SHP77 treated with DMSO at 0.1 percent for 48 hours (cell line): ENCODE measurements around the gene CCDC170.
"Not testable (repeated sequence)": the region's sequence is repeated elsewhere in the genome, so short reads cannot be mapped to it uniquely, and the experiment has no call there.

Experiments
- DNase-seq: peaks from one replicate; lab custom pipeline; 2025; lab: John Stamatoyannopoulos, UW

The CCDC170 gene

DNA sequence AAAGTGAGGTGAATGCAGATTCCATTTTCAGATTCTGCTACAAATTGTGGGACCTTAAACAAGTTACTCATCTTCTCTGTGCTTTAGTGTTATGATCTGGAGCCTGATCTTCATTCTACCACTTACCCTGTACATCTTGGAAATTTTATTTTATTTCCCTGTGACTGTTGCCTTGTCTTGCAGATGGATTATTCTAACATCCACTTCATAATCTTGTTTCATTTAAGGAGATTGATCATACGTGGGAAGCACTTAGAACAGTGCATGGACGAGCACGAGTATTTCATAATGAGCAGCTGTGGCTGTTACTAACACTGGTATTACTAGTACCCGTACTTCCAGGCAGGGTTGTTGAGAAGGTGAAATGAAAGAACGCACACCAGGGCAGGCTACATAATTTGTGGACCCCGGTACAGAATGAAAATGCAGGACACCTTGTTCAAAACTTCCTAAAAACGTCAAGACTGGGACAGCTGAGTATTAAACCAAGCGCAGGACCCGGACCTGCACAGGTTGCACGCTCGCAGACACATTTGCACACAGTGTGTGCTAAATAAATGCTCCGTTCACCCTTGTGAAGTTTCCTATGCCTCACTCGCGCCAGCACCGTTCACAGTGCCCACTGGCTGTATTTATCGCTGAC lies 535 bp upstream of the CCDC170 start:
- DNase-seq, result no peak

DNA sequence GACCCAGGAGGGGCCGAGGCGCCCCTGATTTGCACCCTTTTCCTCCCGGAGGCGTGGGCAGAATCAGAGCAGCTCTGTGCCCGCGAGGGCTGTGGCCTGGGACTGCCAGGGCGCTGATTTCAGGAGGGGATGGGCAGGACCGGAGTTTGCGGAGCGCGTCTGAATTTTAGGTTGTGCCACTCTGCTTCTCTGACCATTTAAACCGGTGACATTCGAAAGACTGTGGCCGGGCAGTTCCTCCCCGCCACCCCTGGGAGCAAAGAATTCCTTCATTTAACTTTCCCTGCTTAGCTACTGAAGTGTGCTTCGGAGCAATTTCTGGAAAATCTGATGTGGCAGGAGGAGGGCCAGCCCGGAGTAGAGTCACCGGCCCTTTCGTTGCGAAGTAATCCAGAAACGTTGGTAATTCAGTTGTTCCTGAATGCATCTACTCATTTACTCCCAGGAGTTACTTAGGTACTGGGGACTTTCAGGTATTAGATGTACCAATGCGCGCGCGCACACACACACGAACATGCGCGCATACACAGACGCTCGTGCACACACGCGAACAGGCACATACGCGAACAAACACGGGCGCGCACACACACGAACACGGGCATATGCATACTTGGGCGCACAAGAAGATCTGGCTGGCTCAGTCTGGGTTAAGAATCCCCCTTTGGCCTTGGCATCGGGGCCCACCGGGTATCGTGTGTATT lies 568 bp downstream of the CCDC170 start:
- no peak for DNase-seq

DNA sequence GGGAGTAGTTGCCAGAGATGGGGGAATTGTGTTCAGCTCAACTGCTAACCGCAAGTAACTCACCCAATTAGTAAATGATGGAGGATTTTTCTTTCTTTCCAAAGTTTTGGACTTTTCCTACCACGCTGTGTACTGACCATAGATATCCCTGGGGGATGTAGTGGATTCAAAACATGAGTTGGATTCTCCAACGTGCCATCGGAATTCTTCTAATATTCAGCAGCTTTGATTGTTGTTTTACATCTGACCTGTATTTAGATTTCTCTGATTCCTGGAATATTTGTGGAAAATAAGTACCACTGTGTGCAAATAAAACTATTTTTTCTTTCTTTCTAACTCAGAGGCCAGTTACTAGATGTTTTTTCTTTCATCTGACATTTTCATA lies 1.1 kb downstream of the CCDC170 start:
- no peak for DNase-seq

DNA sequence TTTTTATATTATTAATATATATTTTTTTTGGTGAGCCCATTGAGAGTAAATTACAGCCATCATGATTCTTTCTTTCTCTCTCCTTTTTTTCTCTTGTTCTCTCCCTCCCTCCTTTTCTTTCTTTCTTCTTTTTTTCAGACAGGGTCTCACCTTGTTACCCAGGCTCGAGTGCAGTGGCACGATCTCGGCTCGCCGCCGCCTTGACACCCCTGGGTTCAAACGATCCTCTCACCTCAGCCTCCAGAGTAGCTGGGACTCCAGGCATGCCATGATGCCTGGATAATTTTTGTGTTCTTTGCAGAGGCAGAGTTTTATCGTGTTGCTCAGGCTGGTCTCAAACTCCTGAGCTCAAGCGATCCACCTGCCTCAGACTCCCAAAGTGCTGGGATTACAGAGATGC lies 1.6 kb downstream of the CCDC170 start:
- no peak for DNase-seq

DNA sequence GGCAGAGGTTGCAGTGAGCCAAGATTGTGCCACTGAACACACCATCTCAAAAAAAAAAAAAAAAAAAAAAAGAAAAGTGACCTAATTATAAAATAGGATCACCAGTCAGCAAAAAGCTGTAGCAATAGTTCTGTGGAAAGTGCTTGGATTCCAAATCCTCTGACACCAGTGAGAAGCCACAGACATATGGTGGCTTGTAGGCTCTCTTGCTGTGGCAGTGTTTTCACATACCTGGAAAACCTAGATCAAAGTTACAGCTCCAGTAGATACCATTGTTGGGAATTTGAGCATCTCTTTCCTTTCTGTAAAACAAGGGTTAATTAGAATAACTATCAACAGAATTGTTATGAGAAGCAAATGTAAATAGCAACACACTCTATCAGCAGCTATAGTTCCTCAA lies 4.1 kb downstream of the CCDC170 start:
- no peak for DNase-seq

DNA sequence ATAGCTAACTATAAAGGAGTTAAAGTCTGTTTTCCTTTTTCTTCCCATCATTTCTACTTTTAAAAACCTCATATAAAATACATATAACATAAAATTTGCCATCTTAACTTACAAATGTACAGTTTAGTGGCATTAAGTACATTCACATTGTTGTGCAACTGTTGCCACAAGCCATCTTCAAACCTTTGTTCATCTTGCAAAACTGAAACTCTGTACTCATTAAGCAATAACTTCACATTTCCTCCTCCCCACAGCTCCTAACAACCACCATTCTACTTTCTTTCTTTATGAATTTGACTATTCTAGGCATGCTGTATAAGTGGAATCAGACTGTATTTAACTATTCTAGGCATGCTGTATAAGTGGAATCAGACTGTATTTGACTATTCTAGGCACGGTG lies 4.5 kb downstream of the CCDC170 start:
- no peak for DNase-seq

DNA sequence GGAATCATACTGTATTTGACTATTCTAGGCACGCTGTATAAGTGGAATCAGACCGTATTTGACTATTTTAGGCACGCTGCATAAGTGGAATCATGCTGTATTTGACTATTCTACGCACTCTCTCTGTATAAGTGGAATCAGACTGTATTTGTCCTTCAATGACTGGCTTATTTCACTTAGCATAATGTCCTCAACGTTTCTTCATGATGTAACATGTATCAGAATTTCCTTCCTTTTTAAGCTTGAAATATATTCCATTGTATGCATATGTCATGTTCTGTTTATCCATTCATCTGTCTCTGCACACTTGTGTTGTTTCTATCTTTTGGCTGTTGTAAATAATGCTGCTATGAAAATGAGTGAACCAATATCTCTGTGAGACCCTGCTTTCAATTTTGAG lies 5.7 kb downstream of the CCDC170 start:
- DNase-seq, result no peak

DNA sequence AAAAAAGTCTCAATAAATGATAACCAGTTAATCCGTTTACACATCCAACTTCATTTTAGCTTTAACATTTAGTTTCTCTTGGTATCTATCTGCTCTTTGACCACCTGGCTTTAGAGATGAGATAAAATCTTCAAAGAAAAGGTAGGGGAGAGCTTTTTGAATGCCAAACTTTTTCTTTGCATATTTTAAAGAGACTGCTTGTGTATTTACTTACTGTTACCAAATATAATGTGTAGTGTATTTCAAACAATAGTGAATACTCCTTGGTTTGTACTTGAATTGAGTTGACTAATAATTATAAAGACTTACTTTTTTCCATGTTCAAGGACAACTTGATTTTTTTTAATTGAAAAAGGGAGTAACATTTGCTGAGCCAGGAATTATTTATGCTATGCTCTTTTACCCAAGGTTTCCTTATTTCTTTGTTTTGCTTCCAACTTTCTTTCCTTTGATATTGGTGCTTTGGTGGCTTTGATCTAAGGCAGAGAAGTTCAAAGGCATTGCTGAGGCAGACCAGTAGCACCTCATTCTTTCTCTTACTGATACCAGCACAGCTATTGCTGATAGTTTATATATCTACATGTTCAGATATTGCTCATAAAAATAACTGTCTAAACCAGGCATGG lies 7.8 kb downstream of the CCDC170 start:
- no peak for DNase-seq

DNA sequence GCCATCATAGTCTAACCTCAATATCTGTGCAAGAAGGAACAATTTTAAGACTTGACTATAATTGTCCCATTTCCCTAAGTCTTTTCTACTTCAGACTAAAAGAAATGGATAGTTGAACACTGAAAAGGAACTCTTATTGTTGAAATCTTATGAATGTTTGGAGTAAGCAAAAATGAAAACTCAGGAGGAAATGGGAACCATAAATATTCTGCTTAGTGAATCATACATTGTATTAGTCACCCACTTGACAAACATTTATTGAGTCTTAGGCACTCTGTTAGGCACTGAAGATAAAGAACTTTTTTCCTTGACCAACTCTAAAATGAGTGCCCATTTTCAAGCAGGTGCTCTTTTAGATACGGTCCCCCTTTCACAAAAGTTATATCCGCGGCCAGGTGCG lies 8.7 kb downstream of the CCDC170 start:
- no peak for DNase-seq

DNA sequence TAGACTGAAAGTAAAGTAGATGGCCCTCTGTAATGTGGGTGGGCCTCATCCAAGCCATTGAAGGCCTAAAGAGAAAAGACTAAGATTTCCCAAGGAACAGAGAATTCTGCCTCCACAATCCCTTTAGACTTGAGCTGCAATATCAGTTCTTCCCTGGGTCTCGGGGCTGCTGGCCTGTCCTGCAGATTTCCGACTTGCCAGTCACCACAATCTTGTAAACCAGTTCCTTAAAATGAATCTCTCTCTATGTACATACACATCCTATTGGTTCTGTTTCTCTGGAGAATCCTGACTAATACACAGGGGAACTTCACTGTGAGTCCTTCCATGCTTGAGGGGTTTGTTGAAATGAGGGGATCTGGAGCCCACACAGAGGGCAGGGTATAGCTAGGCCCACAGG lies 12.9 kb downstream of the CCDC170 start:
- no peak for DNase-seq

DNA sequence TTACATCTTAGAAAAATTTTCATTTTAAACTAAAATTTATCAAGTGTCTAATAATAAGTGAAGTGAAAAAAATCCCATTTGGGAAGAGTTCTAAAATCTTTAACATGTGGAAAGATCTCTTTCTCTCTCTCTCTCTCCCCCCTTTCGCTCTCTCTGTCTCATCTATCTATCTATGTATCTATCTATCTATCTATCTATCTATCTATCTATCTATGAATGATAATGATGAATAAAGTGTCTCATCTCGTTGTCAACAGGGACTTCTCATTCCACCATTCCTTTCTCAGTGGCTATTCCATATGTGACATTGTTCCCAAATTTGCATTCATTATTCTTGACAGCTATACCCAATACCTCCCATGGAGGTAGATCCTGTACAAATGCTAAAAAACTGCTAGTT lies 15.2 kb downstream of the CCDC170 start:
- DNase-seq, result no peak

DNA sequence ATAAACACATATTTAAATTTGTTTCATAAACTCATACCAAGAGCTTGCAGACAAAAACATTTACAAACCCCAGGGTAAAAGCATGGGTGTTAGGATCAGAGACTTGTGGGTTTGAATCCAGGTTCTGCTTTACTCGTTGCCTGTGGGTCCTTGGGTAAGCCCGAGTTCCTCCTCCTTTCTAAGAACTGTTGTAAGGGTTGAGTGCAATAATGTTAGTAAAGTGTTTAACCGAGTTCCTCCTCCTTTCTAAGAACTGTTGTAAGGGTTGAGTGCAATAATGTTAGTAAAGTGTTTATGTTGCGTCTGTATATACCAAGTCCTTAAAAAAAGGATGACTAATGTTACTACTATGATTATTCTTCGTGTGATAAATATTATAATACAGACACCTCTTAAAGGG lies 18.7 kb downstream of the CCDC170 start:
- no peak for DNase-seq

DNA sequence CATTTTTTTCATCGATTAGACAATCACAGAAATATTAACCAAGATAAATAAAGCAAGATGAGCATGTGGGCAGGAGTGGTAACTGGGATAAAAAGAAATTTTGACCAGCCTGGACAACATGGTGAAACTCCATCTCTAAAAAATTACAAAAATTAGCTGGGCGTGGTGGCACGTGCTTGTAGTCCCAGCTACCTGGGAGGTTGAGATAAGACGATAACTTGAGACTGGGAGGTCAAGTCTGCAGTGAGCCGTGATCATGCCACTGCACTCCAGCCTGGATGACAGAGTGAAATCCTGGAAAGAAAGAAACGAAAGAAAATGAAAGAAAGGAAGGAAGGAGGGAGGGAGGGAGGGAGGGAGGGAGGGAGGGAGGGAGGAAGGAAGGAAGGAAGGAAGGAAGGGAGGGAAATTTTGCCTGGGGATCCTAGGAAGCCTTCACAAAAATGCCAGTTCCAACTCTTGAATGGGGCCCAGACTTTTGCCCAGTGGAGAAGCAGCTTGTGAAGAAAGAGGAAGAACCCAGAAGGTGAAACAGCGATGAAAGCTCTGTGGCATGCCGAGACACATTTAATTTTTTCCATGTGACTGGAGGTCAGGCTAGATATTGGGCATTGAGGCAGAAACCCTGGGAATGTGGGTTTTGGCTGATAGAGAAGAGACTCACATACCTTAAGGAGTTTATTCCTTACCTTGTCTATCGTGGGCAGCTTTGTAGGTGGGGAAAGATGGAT lies 20.3 kb downstream of the CCDC170 start:
- DNase-seq, result no peak

DNA sequence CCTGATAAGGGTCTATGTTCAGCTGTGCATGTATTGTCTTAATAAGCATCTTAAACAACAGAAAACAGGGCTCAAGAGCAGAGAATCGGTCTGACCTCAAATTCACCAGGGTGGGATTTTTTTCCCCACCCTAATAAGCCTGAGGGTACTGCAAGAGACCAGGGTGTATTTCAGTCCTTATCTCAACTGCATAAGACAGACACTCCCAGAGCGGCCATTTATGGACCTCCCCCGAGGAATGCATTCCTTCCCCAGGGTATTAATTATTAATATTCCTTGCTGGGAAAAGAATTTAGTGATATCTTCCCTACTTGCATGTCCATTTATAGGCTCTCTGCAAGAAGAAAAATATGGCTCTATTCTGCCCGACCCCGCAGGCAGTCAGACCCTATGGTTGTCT lies 25.2 kb downstream of the CCDC170 start:
- not testable (repeated sequence) for DNase-seq

DNA sequence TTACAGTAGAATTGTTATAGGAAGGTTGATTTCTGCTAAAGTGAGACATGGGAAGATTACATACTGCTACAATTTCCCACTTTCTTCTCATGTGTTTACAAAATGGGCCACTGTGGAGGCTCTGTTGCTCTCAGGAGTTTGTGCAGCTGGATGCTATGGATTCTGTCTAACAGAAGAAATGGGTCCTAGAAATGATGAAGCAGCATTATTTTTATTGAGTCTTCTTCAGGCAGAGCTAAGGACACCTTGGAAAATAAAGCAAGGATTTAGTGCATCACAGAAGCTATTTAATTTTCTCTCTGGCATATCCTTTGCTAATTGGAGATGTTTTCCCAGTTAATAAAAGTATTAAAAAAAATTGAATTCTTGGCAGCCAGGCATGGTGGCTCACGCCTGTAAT lies 29.2 kb downstream of the CCDC170 start:
- no peak for DNase-seq

DNA sequence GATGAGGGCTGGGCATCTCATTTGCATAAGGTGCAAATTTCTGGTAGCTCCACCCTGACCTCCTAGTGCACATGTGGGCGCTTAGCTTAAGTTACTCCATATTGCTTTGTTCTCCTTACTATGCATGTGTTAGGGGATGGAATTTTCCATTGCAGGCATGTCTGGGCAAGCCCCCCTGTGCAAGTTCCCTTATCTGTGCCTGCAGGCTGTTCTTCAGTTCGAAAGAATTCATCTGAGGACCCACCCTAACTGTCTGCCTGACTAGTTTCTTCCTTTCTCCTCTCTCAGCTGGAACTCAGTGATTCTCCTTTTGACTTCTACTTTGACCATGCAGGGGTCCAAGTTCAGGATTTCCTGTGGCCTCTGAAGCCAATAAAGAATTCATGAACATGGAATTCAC lies 30.2 kb downstream of the CCDC170 start:
- no peak for DNase-seq

DNA sequence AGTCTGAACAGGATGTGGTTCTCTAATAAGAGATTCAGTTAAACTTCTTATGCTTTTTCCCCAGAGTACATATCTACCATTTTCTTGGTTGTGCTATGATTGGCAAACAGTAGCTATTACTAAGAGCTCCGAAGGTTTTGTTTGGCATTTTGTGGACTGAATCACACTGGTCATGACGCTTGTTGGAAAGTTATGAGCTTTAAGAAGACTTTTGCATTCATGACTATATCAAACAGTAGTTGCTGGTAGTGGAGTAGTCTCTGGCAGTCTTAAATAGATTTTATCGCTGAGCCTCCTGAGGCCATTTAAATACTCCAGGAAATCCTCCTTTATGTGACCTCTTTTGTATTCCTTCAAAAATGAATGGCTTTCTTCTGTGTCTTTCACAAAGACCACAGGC lies 40.8 kb downstream of the CCDC170 start:
- DNase-seq, result no peak

DNA sequence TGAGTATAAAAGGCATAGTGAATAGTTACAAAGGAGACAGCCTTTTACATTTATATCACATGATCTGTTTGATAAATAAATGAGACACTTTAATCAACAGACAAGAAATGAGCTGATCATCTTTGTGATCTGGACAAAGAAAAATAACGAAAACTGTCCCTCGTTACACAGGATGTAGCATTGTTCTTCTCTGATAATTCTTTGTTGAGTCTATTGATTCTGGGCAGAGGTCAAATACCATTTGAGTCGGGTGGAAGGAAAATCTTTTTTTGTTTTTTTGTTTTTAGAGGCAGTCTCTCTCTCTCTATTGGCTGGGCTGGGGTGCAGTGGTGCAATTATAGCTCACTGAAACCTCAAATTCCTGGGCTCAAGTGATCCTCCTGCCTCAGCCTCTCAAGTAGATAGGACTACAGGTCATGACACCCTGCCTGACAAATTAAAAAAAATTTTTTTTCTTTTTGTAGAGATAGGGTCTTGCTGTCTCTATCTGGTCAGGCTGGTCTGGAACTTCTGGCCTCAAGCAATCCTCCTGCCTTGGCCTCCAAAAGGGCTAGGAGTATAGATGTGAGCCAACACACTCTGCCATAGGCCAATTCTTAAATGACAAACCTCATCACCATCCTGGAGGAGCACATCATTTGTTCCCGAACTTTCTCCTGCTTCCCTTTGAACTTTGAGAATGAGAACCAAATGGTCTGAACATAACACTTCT lies 41.8 kb downstream of the CCDC170 start:
- no peak for DNase-seq

DNA sequence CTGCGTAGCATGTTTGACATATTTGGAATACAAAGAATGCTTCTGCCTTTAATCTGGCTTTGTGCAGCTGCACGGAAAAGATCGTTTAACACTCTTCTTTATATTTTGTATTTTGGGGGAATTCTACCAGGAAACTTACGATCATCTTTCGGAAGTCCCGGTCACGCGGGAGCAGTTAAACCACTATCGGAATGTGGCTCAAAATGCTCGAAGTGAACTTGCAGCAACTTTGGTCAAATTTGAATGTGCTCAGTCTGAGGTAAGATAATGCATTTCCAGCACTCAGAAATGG lies 42.3 kb downstream of the CCDC170 start:
- no peak for DNase-seq

DNA sequence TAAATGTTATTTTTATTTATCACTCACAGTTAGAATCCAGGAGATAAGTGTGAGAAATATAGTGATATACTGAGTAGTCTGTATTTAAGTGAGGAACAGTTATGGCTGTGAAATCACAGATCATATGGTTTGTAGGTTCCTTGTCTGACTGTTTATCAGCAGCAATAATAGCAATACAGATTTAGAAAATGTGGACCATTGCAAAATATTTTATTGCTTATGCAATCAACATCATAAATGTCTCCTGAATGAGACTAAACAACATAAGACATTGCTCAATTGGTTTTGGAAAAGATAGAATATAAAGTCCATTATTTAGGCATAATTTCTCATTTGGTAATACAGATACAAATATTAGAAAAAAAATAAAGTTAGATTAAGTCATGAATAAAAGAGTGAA lies 43.7 kb downstream of the CCDC170 start:
- no peak for DNase-seq

DNA sequence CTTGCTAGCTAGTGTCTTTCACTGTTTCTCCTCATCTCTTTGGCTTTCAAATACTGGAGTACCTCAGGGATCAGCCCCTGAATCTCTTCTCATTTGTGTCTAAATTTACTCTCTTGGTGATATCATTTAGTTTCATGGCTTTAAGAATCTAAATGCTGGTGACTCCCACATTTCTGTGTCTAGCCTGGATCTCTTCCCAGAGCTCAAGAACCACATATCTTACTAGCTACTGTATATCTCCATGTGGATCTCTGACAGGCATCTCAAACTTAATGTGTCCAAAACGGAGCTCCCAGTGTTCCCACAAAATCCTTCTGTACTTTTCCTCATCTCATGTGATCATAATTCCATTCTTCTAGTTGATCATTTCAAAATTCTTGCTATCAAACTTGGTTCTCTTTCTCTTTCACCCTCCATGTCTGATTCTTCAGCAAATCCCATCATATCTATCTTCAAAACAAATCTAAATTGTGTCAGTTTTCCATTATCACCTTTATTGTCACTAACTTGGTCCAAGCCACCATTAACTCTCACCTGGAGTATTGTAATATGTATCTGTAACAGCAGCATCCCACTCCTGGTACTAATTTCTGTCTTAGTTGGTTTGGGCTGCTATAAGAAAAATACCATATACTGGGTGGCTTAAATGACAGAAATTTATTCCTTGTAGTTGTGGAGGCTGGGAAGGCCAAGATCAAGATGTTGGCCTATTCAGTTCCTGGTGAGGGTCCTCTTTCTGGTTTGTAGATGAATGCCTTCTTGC lies 45.9 kb downstream of the CCDC170 start:
- DNase-seq, result no peak

DNA sequence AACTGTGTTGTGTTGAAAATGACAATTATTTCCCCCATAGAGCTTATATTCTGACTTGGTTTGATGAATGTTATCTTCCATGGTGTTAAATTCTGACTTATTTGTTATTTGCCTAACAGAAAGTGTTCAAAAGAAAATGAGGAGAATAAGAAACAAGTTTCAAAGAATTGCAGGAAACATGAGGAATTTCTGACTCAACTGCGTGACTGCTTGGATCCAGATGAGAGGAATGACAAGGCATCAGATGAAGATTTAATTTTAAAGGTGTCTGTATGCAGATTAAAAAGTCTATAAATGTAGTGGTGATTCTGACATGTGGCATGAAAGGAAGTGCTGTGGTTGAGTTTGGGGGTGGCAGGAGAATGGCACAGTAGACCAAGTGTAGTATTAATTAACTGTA lies 50.6 kb downstream of the CCDC170 start:
- no peak for DNase-seq
